ENCODE data around the gene SMIM12. TPM values are rescaled to one million over a fixed set of nuclear protein-coding genes. Genes with fewer than 3 reads are reported as not detected.

Gene SMIM12
- total and polyA plus RNA-seq, 4 donors: 11.9 to 60.8 (median 45.5) TPM

GRCh38 chr1:34906756-34907155, 47.2 kb upstream of the SMIM12 start:
- DNase-seq (ENCODE audit: low spot score): no peak
- Histone ChIP-seq H3K9me3 (ENCODE audit: control insufficient read depth in 4 of 4, low read length in 3 of 4) (no peaks in the 10 kb centered on the region), H3K27ac (ENCODE audit: low read depth in 1 of 2, low read length in 2 of 2) (no peak overlapping the region), H3K36me3 (ENCODE audit: control insufficient read depth in 4 of 4, insufficient read depth in 3 of 4, low read depth in 1 of 4, low read length in 3 of 4) (no peaks in the 10 kb centered on the region), H3K9ac (ENCODE audit: low read depth in 1 of 2, low read length in 2 of 2) (no peak overlapping the region), H3K27me3 (ENCODE audit: control insufficient read depth in 4 of 4, insufficient read depth in 4 of 4, low read length in 3 of 4) (peaks cover 0 to 3% (median 0%) of the 10 kb centered on the region in 4 donors), H3K4me1 (ENCODE audit: control insufficient read depth in 4 of 4, insufficient read depth in 4 of 4, low read length in 3 of 4) (no peaks in the 10 kb centered on the region), H3K4me3 (ENCODE audit: low read depth in 1 of 3, low read length in 3 of 3) (no peak overlapping the region)
- TF ChIP-seq HNF4A (conservative IDR thresholded peaks at IDR 0.05): no peak
- TF ChIP-seq MAX (IDR thresholded peaks at IDR 0.05): no peak
- no peak for TF ChIP-seq JUND (IDR thresholded peaks at IDR 0.05)
- TF ChIP-seq HNF4G (IDR thresholded peaks at IDR 0.05): no peak
- no peak for TF ChIP-seq FOXA1 (IDR thresholded peaks at IDR 0.05)
- TF ChIP-seq GABPA (IDR thresholded peaks at IDR 0.05 in 1 of 2, conservative IDR thresholded peaks at IDR 0.05 in 1 of 2): no peak
- TF ChIP-seq REST (IDR thresholded peaks at IDR 0.05): no peak
- no peak for TF ChIP-seq EGR1 (IDR thresholded peaks at IDR 0.05; ENCODE audit: low read depth in 2 of 2)
- no peak for TF ChIP-seq ZBTB33 (IDR thresholded peaks at IDR 0.05)
- no peak for TF ChIP-seq FOXA2 (IDR thresholded peaks at IDR 0.05)
- TF ChIP-seq ATF3 (IDR thresholded peaks at IDR 0.05): no peak
- no peak for TF ChIP-seq YY1 (IDR thresholded peaks at IDR 0.05)
- no peak for TF ChIP-seq NR2F2 (IDR thresholded peaks at IDR 0.05)
- TF ChIP-seq RAD21 (IDR thresholded peaks at IDR 0.05): no peak
- no peak for TF ChIP-seq CTCF (IDR thresholded peaks at IDR 0.05; ENCODE audit: low read depth, low read length, missing input control)
- WGBS: 62% methylated on average over 4 of the region's 4 CpGs

GRCh38 chr1:34906222-34906621, 46.7 kb upstream of the SMIM12 start:
- no peak for DNase-seq (ENCODE audit: low spot score)
- Histone ChIP-seq H3K9me3 (ENCODE audit: control insufficient read depth in 4 of 4, low read length in 3 of 4) (no peaks in the 10 kb centered on the region), H3K27me3 (ENCODE audit: control insufficient read depth in 4 of 4, insufficient read depth in 4 of 4, low read length in 3 of 4) (peaks cover 0 to 5% (median 0%) of the 10 kb centered on the region in 4 donors), H3K9ac (ENCODE audit: low read depth in 1 of 2, low read length in 2 of 2) (no peak overlapping the region), H3K27ac (ENCODE audit: low read depth in 1 of 2, low read length in 2 of 2) (no peak overlapping the region), H3K4me3 (ENCODE audit: low read depth in 1 of 3, low read length in 3 of 3) (no peak overlapping the region), H3K36me3 (ENCODE audit: control insufficient read depth in 4 of 4, insufficient read depth in 3 of 4, low read depth in 1 of 4, low read length in 3 of 4) (no peaks in the 10 kb centered on the region), H3K4me1 (ENCODE audit: control insufficient read depth in 4 of 4, insufficient read depth in 4 of 4, low read length in 3 of 4) (no peaks in the 10 kb centered on the region)
- 79% methylated on average over 1 of the region's 1 CpG for WGBS
- TF ChIP-seq RXRA (IDR thresholded peaks at IDR 0.05) (no peak), YY1 (IDR thresholded peaks at IDR 0.05) (no peak), RAD21 (IDR thresholded peaks at IDR 0.05) (no peak), HNF4A (conservative IDR thresholded peaks at IDR 0.05) (no peak), JUND (IDR thresholded peaks at IDR 0.05) (no peak), ATF3 (IDR thresholded peaks at IDR 0.05) (no peak), CTCF (IDR thresholded peaks at IDR 0.05; ENCODE audit: low read depth, low read length, missing input control) (no peak)
